HEK293 (cell line): ENCODE data around the gene PTPRR.

Experiments used
- CTCF ChIA-PET: fragments of 350-600 bp; formaldehyde crosslinking; extraction: SDS; loops from one replicate; lab custom pipeline; 2021; ENCODE audit warnings: antibody characterized with exemption; lab: Yijun Ruan, JAX
- POLR2A ChIA-PET: fragments of 300-600 bp; formaldehyde crosslinking; extraction: SDS; loops from one replicate; lab custom pipeline; 2020; ENCODE audit warnings: antibody characterized with exemption, inconsistent platforms; lab: Yijun Ruan, JAX
- H3K27ac ChIP-seq: fragments of 200-500 bp; sonication (Bioruptor generic); 2 replicates; pipeline ENCODE4 v1.5.1; 2014; ENCODE audit warnings: low read depth, low read length, control low read depth, inconsistent platforms; ENCODE audit errors: extremely low read depth
- H3K36me3 ChIP-seq, 2 experiments: fragments of 200-500 bp in 1 of 2; sonication (Bioruptor generic) in 1 of 2; 1 replicate in 1 of 2; 2 replicates in 1 of 2; pipeline ENCODE4 v1.5.1; 2014 to 2017; ENCODE audit warnings: inconsistent platforms in 2 of 2, low read length in 2 of 2; ENCODE audit not compliant: control insufficient read depth in 2 of 2, insufficient read depth in 1 of 2
- H3K4me1 ChIP-seq: fragments of 200-500 bp; sonication (Bioruptor generic); 2 replicates; pipeline ENCODE4 v1.5.1; 2014; ENCODE audit warnings: mild to moderate bottlenecking, low read length, inconsistent platforms; ENCODE audit not compliant: control insufficient read depth, insufficient read depth
- H3K4me3 ChIP-seq: 2 replicates; pipeline ENCODE4 v1.5.1; 2011; ENCODE audit warnings: low read depth, mild to moderate bottlenecking, control low read depth, low read length, moderate library complexity
- H3K9me3 ChIP-seq: fragments of 200-500 bp; sonication (Bioruptor generic); 2 replicates; pipeline ENCODE4 v1.5.1; 2014; ENCODE audit warnings: low read depth, low read length, inconsistent platforms; ENCODE audit not compliant: control insufficient read depth, insufficient read depth
- EGR2 ChIP-seq: fragments of 450-650 bp; formaldehyde crosslinking; IDR thresholded peaks from 2 replicates; pipeline ENCODE4 v1.5.1; 2016; ENCODE audit warnings: low read depth, missing biosample characterization, missing genetic modification characterization
- HOXA7 ChIP-seq: sonication (generic); formaldehyde crosslinking; IDR thresholded peaks from 2 replicates; pipeline ENCODE4 v1.8.1; 2022; ENCODE audit warnings: missing genetic modification reagents, borderline replicate concordance
- PRDM1 ChIP-seq: fragments of 450-650 bp; formaldehyde crosslinking; IDR thresholded peaks from 2 replicates; pipeline ENCODE4; 2016; ENCODE audit warnings: missing biosample characterization, missing genetic modification characterization
- REPIN1 ChIP-seq: fragments of 450-650 bp; formaldehyde crosslinking; IDR thresholded peaks from 2 replicates; pipeline ENCODE4 v1.5.1; 2017; ENCODE audit warnings: missing biosample characterization, missing genetic modification characterization, low read depth
- ZBTB11 ChIP-seq: fragments of 450-650 bp; formaldehyde crosslinking; conservative IDR thresholded peaks from 2 replicates; pipeline ENCODE4 v1.5.1; 2016; ENCODE audit warnings: low read depth, missing biosample characterization, missing genetic modification characterization
- ZBTB48 ChIP-seq: fragments of 450-650 bp; formaldehyde crosslinking; IDR thresholded peaks from 2 replicates; pipeline ENCODE4 v1.5.1; 2016; ENCODE audit warnings: missing biosample characterization, missing genetic modification characterization
- ZNF138 ChIP-seq: fragments of 450-650 bp; formaldehyde crosslinking; IDR thresholded peaks from 2 replicates; pipeline ENCODE4 v1.5.1; 2016; ENCODE audit warnings: missing biosample characterization, missing genetic modification characterization, borderline replicate concordance
- ZNF211 ChIP-seq: fragments of 450-650 bp; formaldehyde crosslinking; IDR thresholded peaks from 2 replicates; pipeline ENCODE4 v1.5.1; 2016; ENCODE audit warnings: low read depth, missing biosample characterization, missing genetic modification characterization
- ZNF248 ChIP-seq: fragments of 450-650 bp; formaldehyde crosslinking; IDR thresholded peaks from 2 replicates; pipeline ENCODE4 v1.5.1; 2017; ENCODE audit warnings: missing biosample characterization, missing genetic modification characterization
- ZNF280D ChIP-seq: fragments of 450-650 bp; formaldehyde crosslinking; IDR thresholded peaks from 2 replicates; pipeline ENCODE4 v1.5.1; 2016; ENCODE audit warnings: missing biosample characterization, missing genetic modification characterization
- ZNF341 ChIP-seq: fragments of 450-650 bp; formaldehyde crosslinking; IDR thresholded peaks from 2 replicates; pipeline ENCODE4; 2016; ENCODE audit warnings: low read depth, missing biosample characterization, missing genetic modification characterization
- ZNF362 ChIP-seq: fragments of 450-650 bp; formaldehyde crosslinking; IDR thresholded peaks from 2 replicates; pipeline ENCODE4 v1.5.1; 2016; ENCODE audit warnings: missing biosample characterization, missing genetic modification characterization
- ZNF426 ChIP-seq: fragments of 450-650 bp; formaldehyde crosslinking; IDR thresholded peaks from 2 replicates; pipeline ENCODE4 v1.5.1; 2017; ENCODE audit warnings: missing biosample characterization, missing genetic modification characterization, mild to moderate bottlenecking, inconsistent platforms, moderate library complexity
- ZNF473 ChIP-seq: fragments of 450-650 bp; formaldehyde crosslinking; IDR thresholded peaks from 2 replicates; pipeline ENCODE4 v1.5.1; 2017; ENCODE audit warnings: missing biosample characterization, missing genetic modification characterization
- ZNF510 ChIP-seq: fragments of 450-650 bp; formaldehyde crosslinking; IDR thresholded peaks from 2 replicates; pipeline ENCODE4 v1.5.1; 2018; ENCODE audit warnings: mild to moderate bottlenecking, missing genetic modification characterization, missing biosample characterization; ENCODE audit not compliant: insufficient replicate concordance
- ZNF639 ChIP-seq: fragments of 450-650 bp; formaldehyde crosslinking; IDR thresholded peaks from 2 replicates; pipeline ENCODE4 v1.5.1; 2016; ENCODE audit warnings: missing biosample characterization, missing genetic modification characterization
- TF ChIP-seq, protein P1 (sequence below): fragments of 450-650 bp; formaldehyde crosslinking; IDR thresholded peaks from 2 replicates; pipeline ENCODE4 v1.5.1; 2017; ENCODE audit warnings: missing biosample characterization, missing genetic modification characterization
- TF ChIP-seq, protein P2 (sequence below): fragments of 450-650 bp; formaldehyde crosslinking; IDR thresholded peaks from 2 replicates; pipeline ENCODE4 v1.5.1; 2016; ENCODE audit warnings: missing biosample characterization, missing genetic modification characterization

PTPRR gene

GRCh38 chr12:70759161-70759918, 161.2 kb downstream of the PTPRR start (continued):
- TF ChIP-seq ZBTB11: no peak

- no peaks in the 10 kb centered on the region for H3K9me3 ChIP-seq
- no peak overlapping the region for H3K27ac ChIP-seq
- H3K4me1 ChIP-seq: peaks cover 14% of the 10 kb centered on the region; the same call in 1 of the 2 replicates
- no peaks in the 10 kb centered on the region for H3K36me3 ChIP-seq
- H3K4me3 ChIP-seq: no peak overlapping the region
- ChIA-PET CTCF (interaction anchor here (0.6 to 0.7 kb wide), 2 partner anchors 989 to 1335 kb away, joined by 3 to 4 read pairs; no protein-coding TSS in a partner anchor), POLR2A (no interaction called here)
- TF ChIP-seq EGR2 (tag by site-specific recombination) (no peak), PRDM1 (tag by site-specific recombination) (no peak), ZNF362 (tag by site-specific recombination) (no peak), ZNF639 (tag by site-specific recombination) (no peak), ZNF211 (no peak), REPIN1 (tag by site-specific recombination) (no peak), ZNF473 (no peak), ZNF248 (tag by site-specific recombination) (no peak), ZBTB48 (no peak), ZNF510 (tag by site-specific recombination) (no peak), ZNF138 (no peak), ZNF341 (tag by site-specific recombination) (no peak), HOXA7 (no peak), ZNF426 (tag by site-specific recombination) (no peak), ZNF280D (tag by site-specific recombination) (no peak)
- TF ChIP-seq, protein P1, sequence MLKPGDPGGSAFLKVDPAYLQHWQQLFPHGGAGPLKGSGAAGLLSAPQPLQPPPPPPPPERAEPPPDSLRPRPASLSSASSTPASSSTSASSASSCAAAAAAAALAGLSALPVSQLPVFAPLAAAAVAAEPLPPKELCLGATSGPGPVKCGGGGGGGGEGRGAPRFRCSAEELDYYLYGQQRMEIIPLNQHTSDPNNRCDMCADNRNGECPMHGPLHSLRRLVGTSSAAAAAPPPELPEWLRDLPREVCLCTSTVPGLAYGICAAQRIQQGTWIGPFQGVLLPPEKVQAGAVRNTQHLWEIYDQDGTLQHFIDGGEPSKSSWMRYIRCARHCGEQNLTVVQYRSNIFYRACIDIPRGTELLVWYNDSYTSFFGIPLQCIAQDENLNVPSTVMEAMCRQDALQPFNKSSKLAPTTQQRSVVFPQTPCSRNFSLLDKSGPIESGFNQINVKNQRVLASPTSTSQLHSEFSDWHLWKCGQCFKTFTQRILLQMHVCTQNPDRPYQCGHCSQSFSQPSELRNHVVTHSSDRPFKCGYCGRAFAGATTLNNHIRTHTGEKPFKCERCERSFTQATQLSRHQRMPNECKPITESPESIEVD: no peak
- TF ChIP-seq, protein P2, sequence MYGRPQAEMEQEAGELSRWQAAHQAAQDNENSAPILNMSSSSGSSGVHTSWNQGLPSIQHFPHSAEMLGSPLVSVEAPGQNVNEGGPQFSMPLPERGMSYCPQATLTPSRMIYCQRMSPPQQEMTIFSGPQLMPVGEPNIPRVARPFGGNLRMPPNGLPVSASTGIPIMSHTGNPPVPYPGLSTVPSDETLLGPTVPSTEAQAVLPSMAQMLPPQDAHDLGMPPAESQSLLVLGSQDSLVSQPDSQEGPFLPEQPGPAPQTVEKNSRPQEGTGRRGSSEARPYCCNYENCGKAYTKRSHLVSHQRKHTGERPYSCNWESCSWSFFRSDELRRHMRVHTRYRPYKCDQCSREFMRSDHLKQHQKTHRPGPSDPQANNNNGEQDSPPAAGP: no peak
Measured at GRCh38 chr12:70758494-70758845, 162.1 kb downstream of the PTPRR start.
